HG03469 (cell line): Measurements from ENCODE around the gene EFCAB10.
"Not testable (repeated sequence)": the region's sequence is repeated elsewhere in the genome, so short reads cannot be mapped to it uniquely, and the experiment has no call there.

ENCODE experiments used
- ATAC-seq: cut with Tn5 transposase; IDR thresholded peaks from one replicate; pipeline ENCODE4 v1.9.1; 2021; ENCODE audit warnings: mild to moderate bottlenecking, moderate library complexity, moderate number of reproducible peaks; ENCODE audit not compliant: unreplicated experiment

EFCAB10 gene

GRCh38 chr7:105531792-105532671 is 49.3 kb downstream of the EFCAB10 start, which contains the start of gene RINT1:
RINT1 (plus strand) TSS chr7:105532201; CDS start chr7:105532316, 115 bp downstream.
- peak; percentile 97 for ATAC-seq

- no peak for ATAC-seq
These were observed 50.7 kb downstream of the EFCAB10 start for GRCh38 chr7:105530546-105530945.

GRCh38 chr7:105530126-105530525 is 51.2 kb downstream of the EFCAB10 start:
- no peak for ATAC-seq

GRCh38 chr7:105527737-105528136 is 53.6 kb downstream of the EFCAB10 start:
- ATAC-seq, result not testable (repeated sequence)

- no peak for ATAC-seq
These were observed 56.5 kb downstream of the EFCAB10 start for GRCh38 chr7:105524840-105525239.

GRCh38 chr7:105524423-105524822 is 56.9 kb downstream of the EFCAB10 start:
- not testable (repeated sequence) for ATAC-seq

GRCh38 chr7:105521717-105522463 is 59.4 kb downstream of the EFCAB10 start, which contains the start of gene PUS7:
PUS7 (minus strand) TSS chr7:105522271; CDS start chr7:105508512, 13,759 bp downstream.
- peak; percentile 68 for ATAC-seq

GRCh38 chr7:105521027-105521716 is 60.1 kb downstream of the EFCAB10 start:
- ATAC-seq, result peak; percentile 11

GRCh38 chr7:105520620-105521019 is 60.7 kb downstream of the EFCAB10 start:
- ATAC-seq, result not testable (repeated sequence)

GRCh38 chr7:105519353-105519752 is 61.9 kb downstream of the EFCAB10 start:
- ATAC-seq, result no peak

GRCh38 chr7:105515610-105516009 is 65.7 kb downstream of the EFCAB10 start:
- not testable (repeated sequence) for ATAC-seq
